Activated B cell treated with CpG ODN at 0.5 μM for 24 hours (primary cell): ENCODE measurements around the gene CCT3. TPM values are rescaled to one million over a fixed set of nuclear protein-coding genes. Genes with fewer than 3 reads are reported as not detected.

ENCODE experiments used
- ATAC-seq: fragments of 200-7000 bp; cut with Tn5 transposase; one replicate; pipeline ENCODE4 v1.10.0; 2021; ENCODE audit warnings: low read depth, mild to moderate bottlenecking, moderate library complexity
- CTCF ChIA-PET: fragments of 350-600 bp; sonication (Branson Sonifier 250); formaldehyde crosslinking; loops from one replicate; lab custom pipeline; 2021; ENCODE audit warnings: antibody characterized with exemption; lab: Charles Lee
- POLR2A ChIA-PET: fragments of 350-600 bp; sonication (Branson Sonifier 250); formaldehyde crosslinking; loops from one replicate; lab custom pipeline; 2021; ENCODE audit warnings: antibody characterized with exemption; lab: Charles Lee
- DNase-seq: peaks from one replicate; pipeline ENCODE4 v3.0.0; 2022
- H3K27ac Mint-ChIP-seq: one replicate; pipeline ENCODE4 v1.8.0; 2020; ENCODE audit warnings: mixed read lengths
- H3K27me3 Mint-ChIP-seq: one replicate; pipeline ENCODE4 v1.8.0; 2021; ENCODE audit warnings: mixed read lengths
- H3K36me3 Mint-ChIP-seq: one replicate; pipeline ENCODE4 v1.8.0; 2021; ENCODE audit warnings: low read depth, mixed read lengths
- H3K4me1 Mint-ChIP-seq: one replicate; pipeline ENCODE4 v1.8.0; 2021; ENCODE audit warnings: mixed read lengths
- H3K4me3 Mint-ChIP-seq: one replicate; pipeline ENCODE4 v1.8.0; 2020; ENCODE audit warnings: mild to moderate bottlenecking, mixed read lengths
- H3K9me3 Mint-ChIP-seq: one replicate; pipeline ENCODE4 v1.8.0; 2020; ENCODE audit warnings: mixed read lengths
- CTCF ChIP-seq: fragments of 200-600 bp; IDR thresholded peaks from one replicate; pipeline ENCODE4 v1.8.0; 2022; ENCODE audit warnings: antibody characterized with exemption, mild to moderate bottlenecking
- intact Hi-C: fragments of 100-400 bp; cut with micrococcal nuclease; formaldehyde crosslinking; loops from one replicate; pipeline ENCODE4 v1.15.1; 2024
- total RNA-seq: library from RNA; stranded (reverse); gene quantifications from 2 replicates; pipeline ENCODE4 v1.2.3, GENCODE V29; 2022

The CCT3 gene
- total RNA-seq, 1 donor from 2014 or later: 260 TPM

GRCh38 chr1:156379420-156380165, 41.5 kb upstream of the CCT3 start:
- intact Hi-C loops: no loop called here

DNA sequence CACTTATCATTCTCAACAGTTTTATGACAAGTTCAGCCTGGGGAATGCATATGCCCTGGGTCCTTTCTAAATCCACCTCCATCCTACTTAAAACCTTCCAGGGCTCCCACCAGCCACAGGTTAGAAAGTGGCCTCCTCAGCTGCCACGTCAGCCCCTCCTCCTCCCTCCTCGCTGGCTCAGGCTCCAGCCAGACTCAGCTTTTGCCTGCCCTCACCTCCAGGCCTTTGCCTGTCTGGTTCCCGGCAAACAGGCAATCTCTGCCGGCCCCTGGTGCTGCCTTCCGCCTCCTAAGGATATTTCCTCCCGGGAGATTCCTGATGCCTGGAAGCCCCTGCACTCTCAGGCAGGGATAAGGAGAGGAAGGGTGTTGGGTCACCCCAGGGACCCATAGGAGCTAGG, 40.5 kb upstream of the CCT3 start:
- Mint-ChIP-seq H3K9me3 (no peaks in the 10 kb centered on the region), H3K36me3 (no peaks in the 10 kb centered on the region), H3K4me1 (peaks cover 3% of the 10 kb centered on the region), H3K4me3 (no peak overlapping the region), H3K27me3 (peaks cover 4% of the 10 kb centered on the region), H3K27ac (no peak overlapping the region)
- ATAC-seq (no peak), DNase-seq (no peak)
- ChIA-PET CTCF (interaction anchor here (1.2 to 1.3 kb wide), 2 partner anchors 67 to 230 kb away, joined by 3 to 5 read pairs; no protein-coding TSS in a partner anchor), POLR2A (no interaction called here)
- intact Hi-C loops: no loop called here
- no peak for TF ChIP-seq CTCF

More at GRCh38 chr1:156379420-156380165, 41.5 kb upstream of the CCT3 start:
- H3K4me3 Mint-ChIP-seq: no peak overlapping the region
- ChIA-PET POLR2A (no interaction called here), CTCF (interaction anchor here (1.2 to 1.3 kb wide), 3 partner anchors 25 to 229 kb away, joined by 3 to 5 read pairs (median 3); no protein-coding TSS in a partner anchor)
- no peak overlapping the region for H3K27ac Mint-ChIP-seq
- no peak for ATAC-seq
- H3K27me3 Mint-ChIP-seq: peaks cover 3% of the 10 kb centered on the region
- H3K36me3 Mint-ChIP-seq: no peaks in the 10 kb centered on the region
- H3K4me1 Mint-ChIP-seq: peaks cover 3% of the 10 kb centered on the region
- no peaks in the 10 kb centered on the region for H3K9me3 Mint-ChIP-seq
- no peak for DNase-seq
- TF ChIP-seq CTCF: no peak

GRCh38 chr1:156376958-156377919, 39.1 kb upstream of the CCT3 start:
- Mint-ChIP-seq H3K9me3 (no peaks in the 10 kb centered on the region), H3K27ac (no peak overlapping the region), H3K4me3 (no peak overlapping the region), H3K4me1 (peaks cover 3% of the 10 kb centered on the region), H3K27me3 (peaks cover 9% of the 10 kb centered on the region), H3K36me3 (no peaks in the 10 kb centered on the region)
- ChIA-PET POLR2A (no interaction called here), CTCF (interaction anchor here (1.3 kb wide), 1 partner anchor 8 kb away, joined by 9 read pairs; no protein-coding TSS in a partner anchor)
- DNase-seq (no peak), ATAC-seq (no peak)
- intact Hi-C loops: no loop called here
- TF ChIP-seq CTCF: no peak

DNA sequence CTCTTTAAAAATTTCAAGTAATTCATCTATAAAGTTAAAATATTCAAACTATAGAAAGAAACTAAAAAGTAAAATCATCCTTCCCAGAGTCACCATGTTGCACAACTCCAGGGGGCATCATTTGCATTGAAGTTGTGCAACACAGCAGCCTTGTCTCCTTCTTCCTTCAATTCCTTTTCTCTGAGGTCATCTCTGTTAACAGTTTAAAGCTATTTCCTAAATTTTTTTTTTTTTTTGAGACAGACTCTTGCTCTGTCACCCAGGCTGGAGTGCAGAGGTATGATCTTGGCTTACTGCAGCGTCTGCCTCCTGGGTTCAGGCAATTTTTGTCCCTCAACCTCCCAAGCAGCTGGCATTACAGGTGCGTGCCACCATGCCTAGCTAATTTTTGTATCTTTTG, 38.1 kb upstream of the CCT3 start:
- no peak for DNase-seq
- peaks cover 12% of the 10 kb centered on the region for H3K27me3 Mint-ChIP-seq
- intact Hi-C loops: no loop called here
- no peaks in the 10 kb centered on the region for H3K36me3 Mint-ChIP-seq
- ATAC-seq: no peak
- no peak for TF ChIP-seq CTCF
- H3K4me1 Mint-ChIP-seq: peaks cover 3% of the 10 kb centered on the region
- ChIA-PET CTCF (interaction anchor here (1.9 kb wide), 1 partner anchor 70 kb away, joined by 6 read pairs; no protein-coding TSS in a partner anchor), POLR2A (no interaction called here)
- no peak overlapping the region for H3K4me3 Mint-ChIP-seq
- H3K27ac Mint-ChIP-seq: no peak overlapping the region
- H3K9me3 Mint-ChIP-seq: no peaks in the 10 kb centered on the region
